ENCODE results near the gene AK2. TPM values are rescaled to one million over a fixed set of nuclear protein-coding genes. Genes with fewer than 3 reads are reported as not detected.
"Not testable (repeated sequence)": the region's sequence is repeated elsewhere in the genome, so short reads cannot be mapped to it uniquely, and the experiment has no call there.

The AK2 gene
- total and polyA plus RNA-seq, 5 experiments from 2014 or later = 89.2 to 128 (median 119) TPM

DNA sequence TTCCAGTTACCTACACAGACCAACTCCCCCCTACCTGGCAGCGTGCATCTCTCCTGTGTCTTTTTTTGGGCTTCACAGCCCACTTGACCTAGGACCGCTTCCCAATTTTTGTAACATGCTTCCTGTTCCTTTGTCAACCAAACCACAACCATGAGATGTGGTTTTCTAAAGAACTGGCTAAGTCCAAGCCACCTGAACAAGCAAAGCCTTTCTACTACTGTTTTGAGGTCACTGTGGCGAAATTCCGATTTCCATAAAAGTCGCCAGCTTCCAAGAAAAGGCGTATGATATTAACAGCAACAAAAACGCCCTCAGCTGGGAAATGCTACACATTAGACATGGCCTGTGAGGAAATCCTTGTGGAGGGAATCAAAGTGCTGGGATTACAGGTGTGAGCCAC, 12.7 kb upstream of the AK2 start:
- no peak for DNase-seq
- Mint-ChIP-seq H3K27me3 (peaks cover 0 to 8% (median 3%) of the 10 kb centered on the region in 5 donors), H3K4me3 (no peak overlapping the region), H3K9me3 (peaks cover 0 to 3% (median 0%) of the 10 kb centered on the region in 9 donors), H3K27ac (no peak overlapping the region), H3K36me3 (no peaks in the 10 kb centered on the region), H3K4me1 (peaks cover 0 to 16% (median 4%) of the 10 kb centered on the region in 4 donors)
- ATAC-seq = no peak
- POLR2A ChIA-PET = no interaction called here

DNA sequence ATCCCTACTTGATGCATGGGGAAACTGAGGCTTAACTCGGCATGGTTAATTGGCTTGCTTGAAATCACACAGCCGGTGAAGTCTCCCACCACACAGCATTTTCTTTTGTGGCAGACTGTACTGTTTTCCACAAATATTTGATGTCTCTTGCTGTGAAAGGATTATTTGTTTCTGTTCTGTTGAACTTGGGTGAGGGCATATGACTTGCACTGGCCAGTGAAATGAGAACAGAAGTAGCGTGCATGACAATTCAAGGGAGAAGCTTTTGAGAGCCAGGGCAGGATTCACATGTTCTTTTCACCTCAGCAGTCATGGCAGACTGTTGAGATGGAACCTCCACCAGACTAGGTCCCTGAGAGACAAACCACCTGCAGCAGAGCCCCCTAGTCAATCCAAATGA, 11.7 kb upstream of the AK2 start:
- Mint-ChIP-seq H3K9me3 (peaks cover 0 to 3% (median 0%) of the 10 kb centered on the region in 9 donors), H3K27ac (no peak overlapping the region), H3K4me1 (peaks cover 0 to 16% (median 4%) of the 10 kb centered on the region in 4 donors), H3K27me3 (peaks cover 0 to 8% (median 3%) of the 10 kb centered on the region in 5 donors), H3K4me3 (peak overlapping the region in 1 of 10 donors; percentile 19), H3K36me3 (no peaks in the 10 kb centered on the region)
- DNase-seq = no peak
- POLR2A ChIA-PET = no interaction called here
- ATAC-seq = no peak

DNA sequence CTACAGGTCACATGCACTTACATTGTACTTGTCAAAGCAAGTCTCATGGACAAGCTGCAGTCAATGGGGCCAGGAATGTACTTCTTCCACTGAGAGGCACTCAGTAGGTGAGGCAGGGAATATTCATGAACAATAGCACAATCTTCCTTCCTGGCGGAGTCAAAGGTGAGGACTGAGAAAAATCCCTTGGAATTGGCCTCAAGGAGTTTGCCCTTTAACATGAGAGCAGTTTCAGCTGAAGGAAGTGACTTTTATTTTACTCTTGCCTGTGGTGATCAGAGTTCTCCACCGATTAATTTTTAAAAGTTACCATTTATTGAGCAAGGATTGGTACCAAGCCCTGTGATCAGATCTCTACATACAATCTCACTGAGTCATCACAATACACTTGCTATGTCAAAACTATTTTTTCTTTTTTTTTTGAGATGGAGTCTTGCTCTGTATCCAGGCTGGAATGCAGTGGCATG, 11.2 kb upstream of the AK2 start:
- Mint-ChIP-seq H3K27ac (no peak overlapping the region), H3K9me3 (peaks cover 0 to 3% (median 0%) of the 10 kb centered on the region in 9 donors), H3K4me1 (peaks cover 0 to 16% (median 4%) of the 10 kb centered on the region in 4 donors), H3K36me3 (no peaks in the 10 kb centered on the region), H3K27me3 (peaks cover 0 to 8% (median 2%) of the 10 kb centered on the region in 5 donors), H3K4me3 (no peak overlapping the region)
- ATAC-seq = no peak
- POLR2A ChIA-PET = no interaction called here
- DNase-seq = no peak

DNA sequence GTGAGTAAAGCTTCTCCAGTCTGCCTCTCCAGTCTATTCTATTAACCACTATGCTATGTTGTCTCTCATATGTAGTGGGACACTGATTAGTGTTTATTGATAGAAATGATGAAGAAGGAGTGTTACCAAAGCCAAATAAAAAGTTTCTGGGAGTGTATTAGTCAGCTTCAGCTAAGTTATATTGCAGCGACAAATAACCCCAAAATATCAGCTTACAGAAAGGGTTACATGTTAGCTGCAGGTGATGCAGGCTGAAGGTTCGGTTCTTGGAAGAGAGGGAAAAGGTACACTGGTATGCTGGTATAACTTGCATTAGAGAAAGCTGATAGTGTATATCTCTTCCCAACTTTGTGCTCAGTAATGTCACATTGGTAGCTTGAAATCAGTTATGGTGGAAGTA, 10.6 kb upstream of the AK2 start:
- H3K4me1 Mint-ChIP-seq = peaks cover 0 to 16% (median 4%) of the 10 kb centered on the region in 4 donors
- ATAC-seq (no peak), DNase-seq (no peak)
- H3K27ac Mint-ChIP-seq = no peak overlapping the region
- POLR2A ChIA-PET = no interaction called here
- H3K27me3 Mint-ChIP-seq = peaks cover 0 to 8% (median 2%) of the 10 kb centered on the region in 5 donors
- no peaks in the 10 kb centered on the region for H3K36me3 Mint-ChIP-seq
- H3K9me3 Mint-ChIP-seq = peaks cover 0 to 3% (median 0%) of the 10 kb centered on the region in 9 donors
- H3K4me3 Mint-ChIP-seq = no peak overlapping the region

DNA sequence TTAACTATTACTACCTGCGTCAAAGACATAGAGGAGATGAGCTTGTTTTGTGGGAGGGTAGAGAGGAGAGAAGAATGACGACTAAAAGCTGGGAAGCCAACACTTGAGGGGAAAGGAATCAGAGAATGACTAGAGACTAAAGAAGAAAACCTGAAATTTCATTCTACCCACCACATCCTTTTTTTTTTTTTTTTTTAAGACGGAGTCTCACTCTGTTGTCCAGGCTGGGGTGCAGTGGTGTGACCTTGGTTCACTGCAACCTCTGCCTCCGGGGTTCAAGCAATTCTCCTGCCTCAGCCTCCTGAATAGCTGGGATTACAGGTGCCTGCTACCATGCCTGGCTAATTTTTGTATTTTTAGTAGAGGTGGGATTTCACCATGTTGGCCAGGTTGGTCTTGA, 9.6 kb upstream of the AK2 start:
- not testable (repeated sequence) for DNase-seq, H3K9me3 Mint-ChIP-seq, H3K27me3 Mint-ChIP-seq, ATAC-seq, H3K4me3 Mint-ChIP-seq, H3K36me3 Mint-ChIP-seq
- H3K27ac Mint-ChIP-seq = peak overlapping the region in 3 of 10 donors; percentile 15 to 67 (median 35)
- POLR2A ChIA-PET = interaction anchor here (0.6 kb wide), 1 partner anchor 294 kb away, joined by 3 read pairs; no protein-coding TSS in a partner anchor
- peaks cover 0 to 16% (median 4%) of the 10 kb centered on the region in 4 donors for H3K4me1 Mint-ChIP-seq

DNA sequence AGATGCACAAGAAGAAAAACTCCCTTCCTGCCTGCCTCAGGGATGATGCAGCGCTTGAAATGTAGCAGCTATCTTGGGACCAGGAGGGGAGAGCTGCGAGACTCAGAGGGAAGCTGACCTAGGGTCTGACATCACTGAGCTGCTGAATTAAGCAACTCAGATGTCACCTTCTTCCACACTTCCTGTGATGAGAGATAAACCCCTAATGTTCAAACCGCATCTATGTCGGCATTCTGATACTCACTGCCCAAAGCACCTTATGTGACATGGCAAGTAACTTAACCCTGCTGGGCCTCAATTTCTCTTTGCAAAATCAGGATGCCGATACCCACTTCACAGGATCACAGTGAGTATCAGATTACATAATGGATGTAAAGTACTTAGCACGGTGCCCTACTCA, 9.1 kb upstream of the AK2 start:
- H3K27ac Mint-ChIP-seq = peak overlapping the region in 3 of 10 donors; percentile 15 to 67 (median 35)
- POLR2A ChIA-PET = no interaction called here

DNA sequence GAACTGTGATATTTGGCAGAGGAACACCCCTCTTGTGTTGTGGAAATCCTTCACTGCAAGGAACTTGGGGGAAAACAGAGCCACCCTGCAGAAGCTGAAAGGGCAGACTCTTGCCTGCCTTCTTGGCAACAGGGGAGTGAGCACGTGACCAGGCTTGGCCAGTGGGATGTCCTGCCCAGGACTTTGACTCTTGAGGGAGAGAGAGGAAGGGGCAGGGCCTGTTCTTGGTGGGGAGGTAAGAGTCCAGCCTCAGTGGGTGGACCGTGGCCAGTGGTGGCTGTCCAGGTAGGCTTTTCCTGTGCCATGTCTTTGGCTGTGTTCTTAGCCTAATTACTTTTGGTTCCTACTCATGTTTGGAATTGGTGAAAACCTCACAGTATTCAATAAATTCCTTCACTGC, 8.6 kb upstream of the AK2 start:
- Mint-ChIP-seq H3K4me1 (peaks cover 0 to 13% (median 2%) of the 10 kb centered on the region in 4 donors), H3K36me3 (no peaks in the 10 kb centered on the region), H3K9me3 (no peaks in the 10 kb centered on the region), H3K27me3 (peaks cover 0 to 2% (median 0%) of the 10 kb centered on the region in 5 donors), H3K27ac (peak overlapping the region in 3 of 10 donors; percentile 15 to 56 (median 15)), H3K4me3 (no peak overlapping the region)
- ATAC-seq (no peak), DNase-seq (no peak)
- POLR2A ChIA-PET = no interaction called here

More for the DNA sequence above, 9.1 kb upstream of the AK2 start:
- ATAC-seq (no peak), DNase-seq (peak in 2 of 10 donors; percentile 6 to 12)
- H3K36me3 Mint-ChIP-seq = no peaks in the 10 kb centered on the region
- H3K27me3 Mint-ChIP-seq = peaks cover 0 to 6% (median 2%) of the 10 kb centered on the region in 5 donors
- no peak overlapping the region for H3K4me3 Mint-ChIP-seq
- H3K4me1 Mint-ChIP-seq = peaks cover 0 to 16% (median 4%) of the 10 kb centered on the region in 4 donors
- H3K9me3 Mint-ChIP-seq = peaks cover 0 to 3% (median 0%) of the 10 kb centered on the region in 9 donors

DNA sequence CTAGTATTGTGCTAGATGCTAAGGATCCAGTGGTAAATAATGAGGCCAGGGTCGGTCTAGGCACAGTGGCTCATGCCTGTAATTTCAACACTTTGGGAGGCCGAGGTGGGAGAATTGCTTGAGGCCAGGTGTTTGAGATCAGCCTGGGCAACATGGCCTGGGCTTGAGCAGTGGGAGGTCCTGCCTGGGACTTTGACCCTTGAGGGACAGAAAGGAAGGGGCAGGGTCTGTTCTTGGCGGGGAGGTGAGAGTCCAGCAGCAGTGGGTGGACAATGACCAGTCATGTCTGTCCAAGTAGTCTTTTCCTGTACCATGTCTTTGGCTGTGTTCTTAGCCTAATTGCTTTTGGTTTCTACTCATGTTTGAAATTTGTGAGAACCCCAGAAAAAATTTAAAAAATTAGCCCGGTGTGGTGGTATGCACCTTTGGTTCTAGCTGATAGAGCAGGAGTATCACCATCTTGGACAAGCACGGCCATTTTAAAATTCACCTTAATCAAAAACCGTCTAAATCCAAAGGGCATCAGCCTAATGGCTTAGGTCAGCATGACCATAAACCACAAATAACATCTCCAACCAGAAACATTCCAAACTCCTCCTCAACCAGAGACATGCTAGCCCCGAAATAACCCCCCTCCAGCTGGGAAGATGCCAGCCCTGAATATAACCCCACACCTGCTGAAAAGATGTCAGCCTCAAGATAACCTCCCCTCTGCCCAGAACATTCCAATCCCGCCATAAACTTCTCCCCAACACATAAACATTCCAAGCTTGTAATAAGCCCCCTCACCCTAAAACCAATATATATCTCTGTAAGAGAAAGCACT, 6.8 kb upstream of the AK2 start:
- ATAC-seq (no peak), DNase-seq (no peak)
- H3K36me3 Mint-ChIP-seq = no peaks in the 10 kb centered on the region
- POLR2A ChIA-PET = no interaction called here
- peaks cover 0 to 13% (median 2%) of the 10 kb centered on the region in 4 donors for H3K4me1 Mint-ChIP-seq
- H3K27me3 Mint-ChIP-seq = peaks cover 0 to 2% (median 0%) of the 10 kb centered on the region in 5 donors
- peak overlapping the region in 1 of 10 donors; percentile 4 for H3K27ac Mint-ChIP-seq
- H3K4me3 Mint-ChIP-seq = no peak overlapping the region
- no peaks in the 10 kb centered on the region for H3K9me3 Mint-ChIP-seq

DNA sequence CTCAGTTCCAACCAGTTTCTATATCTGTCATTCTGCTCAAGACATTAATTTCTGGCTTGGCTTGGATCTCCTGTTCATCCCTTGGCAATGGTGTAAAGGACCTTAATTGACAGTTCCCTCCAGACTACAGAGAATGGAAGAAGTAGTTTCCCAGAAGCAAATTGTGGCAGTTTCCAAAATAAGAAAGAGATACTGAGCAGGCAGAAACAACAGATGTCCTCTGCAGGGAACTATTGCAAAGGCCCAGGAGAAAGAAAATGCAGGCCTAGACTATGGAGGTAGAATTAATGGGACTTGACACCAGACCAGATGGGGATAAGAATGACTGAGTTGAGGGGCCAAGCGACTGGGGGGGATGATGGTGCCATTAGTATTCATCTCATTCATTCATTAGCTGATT, 6.1 kb upstream of the AK2 start:
- DNase-seq (no peak), ATAC-seq (no peak)
- Mint-ChIP-seq H3K4me3 (no peak overlapping the region), H3K27me3 (peaks cover 0 to 2% (median 0%) of the 10 kb centered on the region in 5 donors), H3K36me3 (no peaks in the 10 kb centered on the region), H3K4me1 (peaks cover 0 to 13% (median 2%) of the 10 kb centered on the region in 4 donors), H3K9me3 (no peaks in the 10 kb centered on the region), H3K27ac (peak overlapping the region in 1 of 10 donors; percentile 4)
- POLR2A ChIA-PET = no interaction called here

DNA sequence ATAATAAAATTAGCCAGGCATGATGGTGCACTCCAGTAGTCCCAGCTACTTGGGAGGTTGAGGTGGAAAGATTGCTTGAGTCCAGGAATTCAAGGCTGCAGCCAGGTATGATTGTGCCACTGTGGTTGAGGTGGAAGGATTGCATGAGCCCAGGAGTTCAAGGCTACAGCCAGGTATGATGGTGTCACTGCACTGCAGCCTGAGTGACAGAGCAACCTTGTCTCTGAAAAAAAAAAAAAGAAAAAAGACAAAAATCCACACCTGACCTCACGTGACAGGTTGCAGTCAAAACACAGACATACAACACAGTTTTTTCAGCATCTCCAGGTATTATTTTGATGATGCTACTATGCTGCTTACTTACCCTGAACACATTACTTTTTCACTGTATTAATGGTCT, 4.3 kb upstream of the AK2 start:
- Mint-ChIP-seq H3K4me3 (no peak overlapping the region), H3K27ac (no peak overlapping the region), H3K36me3 (no peaks in the 10 kb centered on the region), H3K4me1 (peaks cover 9 to 27% (median 13%) of the 10 kb centered on the region in 4 donors), H3K9me3 (no peaks in the 10 kb centered on the region), H3K27me3 (peaks cover 0 to 2% (median 0%) of the 10 kb centered on the region in 5 donors)
- POLR2A ChIA-PET = no interaction called here
- ATAC-seq (no peak), DNase-seq (no peak)

DNA sequence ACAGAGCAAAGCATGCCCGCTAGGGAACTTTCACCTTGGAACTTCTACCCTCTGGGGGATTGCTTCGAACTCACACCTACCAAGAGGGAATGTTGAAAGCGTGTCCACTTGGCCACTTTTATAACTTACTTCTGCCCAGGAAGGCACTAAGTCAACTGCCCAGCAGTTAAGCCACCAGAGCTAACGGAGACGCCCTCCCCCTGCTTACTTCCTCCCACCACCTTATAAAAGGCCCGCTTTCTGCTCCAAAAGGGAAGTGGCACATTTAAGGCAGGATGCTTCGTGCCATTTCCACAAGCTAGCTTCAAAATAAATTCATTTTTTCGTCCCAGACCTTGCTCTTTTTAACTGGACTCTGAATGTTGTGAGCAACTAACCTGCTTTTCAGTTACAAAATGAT, 3.2 kb upstream of the AK2 start:
- H3K27me3 Mint-ChIP-seq = peaks cover 0 to 2% (median 0%) of the 10 kb centered on the region in 5 donors
- no peak overlapping the region for H3K4me3 Mint-ChIP-seq
- H3K4me1 Mint-ChIP-seq = peaks cover 16 to 30% (median 22%) of the 10 kb centered on the region in 4 donors
- H3K9me3 Mint-ChIP-seq = no peaks in the 10 kb centered on the region
- no peak for ATAC-seq
- no peak for DNase-seq
- no peak overlapping the region for H3K27ac Mint-ChIP-seq
- POLR2A ChIA-PET = no interaction called here
- no peaks in the 10 kb centered on the region for H3K36me3 Mint-ChIP-seq

DNA sequence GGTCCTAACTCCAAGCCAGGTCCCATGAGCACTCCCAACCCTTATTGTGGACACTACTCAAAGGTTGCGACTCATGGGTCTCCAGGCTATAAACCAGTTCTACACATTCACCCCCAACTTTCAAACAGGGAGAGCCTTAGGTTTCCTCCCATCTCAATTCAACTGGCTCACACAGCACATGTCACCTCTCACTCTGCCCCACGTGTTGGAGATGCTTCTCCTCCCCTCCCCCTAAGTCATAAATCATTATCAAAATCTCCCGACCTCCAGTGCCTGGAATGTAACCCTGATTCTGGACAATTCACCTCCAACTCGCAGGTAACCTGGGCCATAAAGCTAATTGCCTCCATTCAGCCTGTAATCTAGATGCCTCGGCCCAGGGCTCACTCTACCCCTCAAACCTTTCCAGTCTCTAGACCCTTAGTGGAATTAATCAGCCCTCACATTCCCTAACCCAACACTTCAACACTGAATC, 595 bp downstream of the AK2 start:
- Mint-ChIP-seq H3K27me3 (peaks cover 0 to 2% (median 0%) of the 10 kb centered on the region in 5 donors), H3K4me3 (peak overlapping the region; percentile 89 to 99 (median 96)), H3K9me3 (no peaks in the 10 kb centered on the region), H3K4me1 (peaks cover 29 to 61% (median 53%) of the 10 kb centered on the region in 4 donors), H3K36me3 (peaks cover 0 to 21% (median 3%) of the 10 kb centered on the region in 3 donors), H3K27ac (peak overlapping the region; percentile 46 to 96 (median 92))
- POLR2A ChIA-PET = interaction anchor here (0.6 to 1.3 kb wide), 2 partner anchors 71 to 83 kb away, joined by 4 to 7 read pairs; partner anchors contain the start of gene RNF19B
- DNase-seq (peak in 1 of 10 donors; percentile 18), ATAC-seq (no peak)

All from naive thymus-derived CD8-positive, alpha-beta T cell (primary cell).